Heart left ventricle (tissue), 16 donors: ENCODE results near the gene FTO. TPM values are rescaled to one million over a fixed set of nuclear protein-coding genes. Genes with fewer than 3 reads are reported as not detected.

Source experiments
- ATAC-seq, 4 donors: fragments of 200-7000 bp; cut with Tn5 transposase; one replicate each; pipeline ENCODE4 v1.9.1; 2020 to 2022; ENCODE audit warnings: moderate library complexity in 4 of 4, mild to moderate bottlenecking in 3 of 4, moderate number of reproducible peaks in 1 of 4
- DNase-seq, 5 donors: peaks; one replicate each; pipeline ENCODE4 v3.0.0-alpha.2; 2020
- H3K27ac ChIP-seq, 12 donors: fragments of 200-600 bp; sonication (generic) in 4 of 12; one replicate each; pipeline versions ENCODE4 v1.5.0 to v1.8.0; 2016 to 2022; ENCODE audit warnings: mild to moderate bottlenecking in 2 of 12
- H3K27me3 ChIP-seq, 9 donors: fragments of 200-600 bp; sonication (generic) in 2 of 9; one replicate each; pipeline versions ENCODE4 v1.5.1 to v1.8.0; 2016 to 2022; ENCODE audit warnings: mild to moderate bottlenecking in 3 of 9
- H3K36me3 ChIP-seq, 9 donors: fragments of 200-600 bp; sonication (generic) in 2 of 9; one replicate each; pipeline versions ENCODE4 v1.5.0 to v1.8.0; 2018 to 2022; ENCODE audit warnings: mild to moderate bottlenecking in 2 of 9
- H3K4me1 ChIP-seq, 12 donors: fragments of 200-600 bp; sonication (generic) in 4 of 12; one replicate each; pipeline versions ENCODE4 v1.5.0 to v1.8.0; 2016 to 2022; ENCODE audit warnings: mild to moderate bottlenecking in 3 of 12
- H3K4me3 ChIP-seq, 12 donors: fragments of 200-600 bp; sonication (generic) in 4 of 12; one replicate each; pipeline versions ENCODE4 v1.5.0 to v1.8.0; 2017 to 2022; ENCODE audit warnings: mild to moderate bottlenecking in 9 of 12, moderate library complexity in 4 of 12
- H3K9me3 ChIP-seq, 12 donors: fragments of 200-600 bp; sonication (generic) in 4 of 12; one replicate each; pipeline versions ENCODE4 v1.5.0 to v1.8.0; 2016 to 2022; ENCODE audit warnings: mild to moderate bottlenecking in 1 of 12
- POLR2A ChIP-seq, 2 donors: fragments of 450-650 bp; IDR thresholded peaks; one replicate each; pipeline ENCODE4 v1.6.1; 2017; ENCODE audit warnings: antibody characterized with exemption in 2 of 2, mild to moderate bottlenecking in 2 of 2, moderate library complexity in 2 of 2
- WGBS, 4 donors: extraction: QIAGEN DNeasy Blood & Tissue Kit in 2 of 4; methylation state at CpG; one replicate each; pipeline versions ENCODE4 v1.1.5 to v1.1.7; 2013 to 2018; 5-methylcytosine and 5-hydroxymethylcytosine counted together
- intact Hi-C, 10 donors: fragments of 100-400 bp; cut with DNase I; formaldehyde crosslinking; loops; one replicate each; pipeline versions ENCODE4 v1.11.1 to v1.14.2; 2022
- polyA plus RNA-seq, 2 donors: library from polyadenylated mRNA; stranded (reverse); fragments of 200-250 nt; gene quantifications; one replicate each; pipeline ENCODE4 v1.2.3, GENCODE V29; 2013
- total RNA-seq, 9 donors: library from RNA; depleted of rRNA in 2 of 9; stranded (reverse); fragments of >200 nt in 2 of 9; fragmentation: NEBNext Ultra II Directional in 3 of 9; extraction: Animal tissue kit (Norgen Biotek cat#: 25700) in 3 of 9; gene quantifications; one replicate each; pipeline versions ENCODE4 v1.1.0 to v1.2.4, GENCODE V29; 2016 to 2023
- TF ChIP-seq, protein P1 (sequence below), 12 donors: fragments of 200-600 bp; sonication (generic) in 4 of 12; IDR thresholded peaks; one replicate each; pipeline versions ENCODE4 v1.5.0 to v1.8.0; 2018 to 2022; ENCODE audit warnings: antibody characterized with exemption in 12 of 12, mild to moderate bottlenecking in 5 of 12
- donor health status: ischemic (EF 13 %, LVEDD 7.1; RV severe dilation, severe dysfunction).
- donor health status: healthy with polysubstance abuse.
- donor health status: DM: no; HTN: yes; CAD: no.
- donor health status: DM: no; HTN: no; CAD: no.
- donor health status: ischemic (EF 25% LVEDD 6.9; RV normal size, moderate dysfunction).
- donor health status: ischemic (EF 25% LVEDD 5.7; RV mildly dilated, moderate dysfunction).
- donor health status: healthy.
- donor health status: DM: yes; HTN: yes; CAD: no.
- donor health status: ischemic (EF 35%, LVEDD 5.7; RV mildly dilated, moderate dysfunction).
- donor health status: nonischemic (EF 11% LVEDD 7.7; RV severe dilation, severe dysfunction).
- donor health status: DM: yes; HTN: yes; CAD: no.
- donor health status: PGD.
- donor health status: ischemic (EF 29% LVEDD 5.4; RV normal size, mild dysfunction).
- donor health status: nonischemic (EF 23%, LVEDD 6.1; RV moderate dilation, normal function).

Gene FTO
- total and polyA plus RNA-seq, 11 donors, result 11.8 to 105 (median 86.8) TPM

DNA sequence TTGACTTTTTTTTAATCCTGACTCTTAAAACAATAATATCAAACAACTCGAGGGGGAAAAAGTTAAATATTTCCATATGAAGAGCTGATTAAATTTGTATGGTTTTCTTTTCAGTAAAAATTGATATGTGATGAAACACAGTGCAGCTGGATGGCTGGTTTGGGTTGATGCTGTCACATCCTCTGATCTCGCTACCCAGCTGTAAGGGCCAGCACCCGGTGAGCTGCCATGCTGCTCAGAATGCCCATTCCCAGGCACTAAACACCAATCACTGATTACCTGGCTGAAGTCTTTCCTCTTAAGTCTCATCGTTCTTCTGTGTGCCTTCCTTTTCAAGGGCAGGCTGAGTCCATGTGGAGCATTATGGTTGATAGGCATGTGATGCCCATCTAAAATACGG, 348.3 kb downstream of the FTO start:
- TF ChIP-seq, protein P1, sequence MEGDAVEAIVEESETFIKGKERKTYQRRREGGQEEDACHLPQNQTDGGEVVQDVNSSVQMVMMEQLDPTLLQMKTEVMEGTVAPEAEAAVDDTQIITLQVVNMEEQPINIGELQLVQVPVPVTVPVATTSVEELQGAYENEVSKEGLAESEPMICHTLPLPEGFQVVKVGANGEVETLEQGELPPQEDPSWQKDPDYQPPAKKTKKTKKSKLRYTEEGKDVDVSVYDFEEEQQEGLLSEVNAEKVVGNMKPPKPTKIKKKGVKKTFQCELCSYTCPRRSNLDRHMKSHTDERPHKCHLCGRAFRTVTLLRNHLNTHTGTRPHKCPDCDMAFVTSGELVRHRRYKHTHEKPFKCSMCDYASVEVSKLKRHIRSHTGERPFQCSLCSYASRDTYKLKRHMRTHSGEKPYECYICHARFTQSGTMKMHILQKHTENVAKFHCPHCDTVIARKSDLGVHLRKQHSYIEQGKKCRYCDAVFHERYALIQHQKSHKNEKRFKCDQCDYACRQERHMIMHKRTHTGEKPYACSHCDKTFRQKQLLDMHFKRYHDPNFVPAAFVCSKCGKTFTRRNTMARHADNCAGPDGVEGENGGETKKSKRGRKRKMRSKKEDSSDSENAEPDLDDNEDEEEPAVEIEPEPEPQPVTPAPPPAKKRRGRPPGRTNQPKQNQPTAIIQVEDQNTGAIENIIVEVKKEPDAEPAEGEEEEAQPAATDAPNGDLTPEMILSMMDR (IDR thresholded peaks at IDR 0.05), result no peak
- no peak for TF ChIP-seq POLR2A (IDR thresholded peaks at IDR 0.05)
- no peak for DNase-seq
- Histone ChIP-seq H3K27ac (no peak overlapping the region), H3K9me3 (peaks cover 0 to 5% (median 0%) of the 10 kb centered on the region in 12 donors), H3K4me1 (peaks cover 0 to 15% (median 0%) of the 10 kb centered on the region in 12 donors), H3K36me3 (peaks cover 0 to 5% (median 0%) of the 10 kb centered on the region in 9 donors), H3K27me3 (no peaks in the 10 kb centered on the region), H3K4me3 (no peak overlapping the region)
- WGBS, 4 donors, result 72 to 90% (median 83%) methylated on average over 5 of the region's 5 CpGs
- no peak for ATAC-seq
- intact Hi-C loops, result no loop called here

- DNase-seq, result no peak
- WGBS, 4 donors, result 94 to 97% (median 96%) methylated on average over 16 of the region's 16 CpGs
- ATAC-seq, result no peak
- Histone ChIP-seq H3K27me3 (no peaks in the 10 kb centered on the region), H3K36me3 (peaks cover 0 to 5% (median 0%) of the 10 kb centered on the region in 9 donors), H3K27ac (no peak overlapping the region), H3K4me1 (peaks cover 0 to 15% (median 0%) of the 10 kb centered on the region in 12 donors), H3K4me3 (no peak overlapping the region), H3K9me3 (peaks cover 0 to 5% (median 0%) of the 10 kb centered on the region in 12 donors)
- intact Hi-C loops, result no loop called here
- TF ChIP-seq, protein P1 (IDR thresholded peaks at IDR 0.05), result no peak
- no peak for TF ChIP-seq POLR2A (IDR thresholded peaks at IDR 0.05)
Observed at GRCh38 chr16:54053891-54054820, 350.2 kb downstream of the FTO start.

- peaks cover 0 to 15% (median 0%) of the 10 kb centered on the region in 12 donors for H3K4me1 ChIP-seq
Observed at GRCh38 chr16:54055191-54055590, 351.2 kb downstream of the FTO start.

DNA sequence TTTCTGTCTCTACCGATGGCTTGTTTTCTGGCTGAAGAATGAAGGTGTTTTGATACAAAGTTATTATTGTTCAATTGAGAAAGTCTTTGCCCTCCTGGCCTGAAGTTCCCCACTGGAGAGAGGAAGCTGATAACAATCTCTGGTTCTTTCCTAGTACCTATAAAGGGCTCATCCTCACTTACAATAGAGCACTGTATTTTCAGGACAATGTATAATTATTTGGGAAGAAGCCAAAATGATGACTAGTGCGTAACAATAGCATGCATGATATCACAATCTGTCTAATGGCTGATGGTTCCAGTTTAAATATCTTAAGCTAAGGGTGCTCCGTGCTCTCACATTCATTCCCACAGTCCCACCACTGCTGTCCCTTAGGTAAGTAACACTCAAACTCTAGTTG, 351.9 kb downstream of the FTO start:
- intact Hi-C loops, result no loop called here
- peak in 3 of 4 donors; percentile 38 to 62 (median 43) for ATAC-seq

More at GRCh38 chr16:54055191-54055590, 351.2 kb downstream of the FTO start:
- no peak overlapping the region for H3K27ac ChIP-seq
- peaks cover 0 to 5% (median 0%) of the 10 kb centered on the region in 9 donors for H3K36me3 ChIP-seq
- ATAC-seq, result no peak
- TF ChIP-seq, protein P1 (IDR thresholded peaks at IDR 0.05), result no peak
- TF ChIP-seq POLR2A (IDR thresholded peaks at IDR 0.05), result no peak
- WGBS, 4 donors, result 78 to 82% (median 82%) methylated on average over 4 of the region's 4 CpGs
- intact Hi-C loops, result no loop called here
- H3K9me3 ChIP-seq, result peaks cover 0 to 5% (median 0%) of the 10 kb centered on the region in 12 donors
- H3K4me3 ChIP-seq, result no peak overlapping the region
- no peaks in the 10 kb centered on the region for H3K27me3 ChIP-seq
- no peak for DNase-seq

More for the DNA sequence above, 351.9 kb downstream of the FTO start:
- Histone ChIP-seq H3K36me3 (peaks cover 0 to 5% (median 0%) of the 10 kb centered on the region in 9 donors), H3K27me3 (no peaks in the 10 kb centered on the region), H3K27ac (no peak overlapping the region), H3K4me3 (no peak overlapping the region), H3K9me3 (peaks cover 0 to 5% (median 0%) of the 10 kb centered on the region in 12 donors), H3K4me1 (peaks cover 0 to 15% (median 0%) of the 10 kb centered on the region in 12 donors)
- WGBS, 4 donors, result 53 to 70% (median 66%) methylated on average over 3 of the region's 3 CpGs
- no peak for DNase-seq
- no peak for TF ChIP-seq POLR2A (IDR thresholded peaks at IDR 0.05)
- TF ChIP-seq, protein P1 (IDR thresholded peaks at IDR 0.05), result no peak
